Measurements from ENCODE around the gene LDHAL6B.

LDHAL6B gene

GRCh38 chr15:59177317-59177660, 29.4 kb upstream of the LDHAL6B start:
- DNase-seq (ENCODE audit: low spot score), result no peak

- no peak for DNase-seq (ENCODE audit: low spot score)
Measured at GRCh38 chr15:59178151-59178695, 28.4 kb upstream of the LDHAL6B start.

GRCh38 chr15:59179717-59180116, 26.9 kb upstream of the LDHAL6B start:
- no peak for DNase-seq (ENCODE audit: low spot score)

GRCh38 chr15:59180945-59181600, 25.6 kb upstream of the LDHAL6B start:
- DNase-seq (ENCODE audit: low spot score), result no peak

GRCh38 chr15:59185725-59186124, 20.9 kb upstream of the LDHAL6B start:
- no peak for DNase-seq (ENCODE audit: low spot score)

- peak; percentile 33 for DNase-seq (ENCODE audit: low spot score)
Measured at GRCh38 chr15:59186501-59186900, 20.1 kb upstream of the LDHAL6B start.

- DNase-seq (ENCODE audit: low spot score), result no peak
Measured at GRCh38 chr15:59189241-59189640, 17.4 kb upstream of the LDHAL6B start.

GRCh38 chr15:59190291-59190690, 16.4 kb upstream of the LDHAL6B start:
- peak; percentile 3 for DNase-seq (ENCODE audit: low spot score)

GRCh38 chr15:59191855-59192237, 14.8 kb upstream of the LDHAL6B start:
- DNase-seq (ENCODE audit: low spot score), result peak; percentile 9

- peak; percentile 20 for DNase-seq (ENCODE audit: low spot score)
Measured at GRCh38 chr15:59194639-59195325, 11.9 kb upstream of the LDHAL6B start.

- DNase-seq (ENCODE audit: low spot score), result peak; percentile 54
Measured at GRCh38 chr15:59196416-59196815, 10.2 kb upstream of the LDHAL6B start.

- no peak for DNase-seq (ENCODE audit: low spot score)
Measured at GRCh38 chr15:59197454-59197853, 9.2 kb upstream of the LDHAL6B start.

- DNase-seq (ENCODE audit: low spot score), result no peak
Measured at GRCh38 chr15:59199626-59200465, 6.8 kb upstream of the LDHAL6B start.

GRCh38 chr15:59200560-59200959, 6.1 kb upstream of the LDHAL6B start:
- peak; percentile 23 for DNase-seq (ENCODE audit: low spot score)

GRCh38 chr15:59203008-59203407, 3.6 kb upstream of the LDHAL6B start:
- no peak for DNase-seq (ENCODE audit: low spot score)

GRCh38 chr15:59203657-59204056, 3.0 kb upstream of the LDHAL6B start:
- DNase-seq (ENCODE audit: low spot score), result no peak

- no peak for DNase-seq (ENCODE audit: low spot score)
Measured at GRCh38 chr15:59205839-59206622, 612 bp upstream of the LDHAL6B start.

GRCh38 chr15:59208613-59209249, 2.1 kb downstream of the LDHAL6B start:
- DNase-seq (ENCODE audit: low spot score), result no peak

GRCh38 chr15:59210186-59210585, 3.5 kb downstream of the LDHAL6B start:
- no peak for DNase-seq (ENCODE audit: low spot score)

GRCh38 chr15:59216911-59217310, 10.3 kb downstream of the LDHAL6B start:
- no peak for DNase-seq (ENCODE audit: low spot score)

- DNase-seq (ENCODE audit: low spot score), result no peak
Measured at GRCh38 chr15:59217876-59218498, 11.3 kb downstream of the LDHAL6B start.

All from left forelimb (tissue), 1 donor.